ENCODE measurements around the gene NFIA. TPM values are rescaled to one million over a fixed set of nuclear protein-coding genes. Genes with fewer than 3 reads are reported as not detected.

Gene NFIA
- total RNA-seq, 1 donor from 2014 or later, result 97.6 TPM

GRCh38 chr1:61138305-61138704 lies 55.9 kb downstream of the NFIA start:
- intact Hi-C loops (cut with DNase I), result no loop called here

DNA sequence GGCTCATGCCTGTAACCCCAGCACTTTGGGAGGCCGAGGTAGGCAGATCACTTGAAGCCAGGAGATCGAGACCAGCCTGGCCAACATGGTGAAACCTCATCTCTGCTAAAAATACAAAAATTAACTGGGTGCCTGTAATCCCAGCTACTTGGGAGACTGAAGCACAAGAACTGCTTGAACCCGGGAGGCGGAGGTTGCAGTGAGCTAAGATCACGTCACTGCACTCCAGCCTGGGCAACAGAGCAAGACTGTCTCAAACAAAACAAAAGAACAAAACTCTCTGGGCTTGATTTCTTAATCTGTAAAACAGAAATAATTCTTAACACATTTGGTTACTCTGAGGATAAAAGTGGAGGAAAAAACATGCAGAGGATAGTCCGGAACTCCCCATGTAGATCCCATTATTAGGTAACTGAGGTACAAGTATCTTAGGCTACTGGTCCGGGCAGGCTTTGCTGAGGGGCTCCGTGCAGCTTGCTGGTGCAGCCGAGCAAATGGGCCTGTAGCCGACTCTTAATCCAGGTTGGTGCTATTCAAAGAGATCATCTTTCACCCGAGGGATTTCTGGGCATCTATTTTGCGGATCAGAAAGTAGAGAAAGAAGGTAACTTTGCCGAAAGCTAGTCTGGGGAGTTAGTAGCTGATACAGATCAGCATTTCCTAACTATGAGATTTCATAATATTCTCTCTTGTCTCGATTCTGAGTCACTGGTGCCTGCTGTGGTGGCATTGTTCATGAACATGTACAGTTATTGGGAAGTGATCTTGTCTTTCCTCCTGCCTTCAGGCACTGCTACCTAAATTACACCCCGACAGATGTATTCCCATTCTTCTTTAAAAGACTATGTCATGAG lies 56.8 kb downstream of the NFIA start:
- DNase-seq (ENCODE audit: missing footprints) (peak; percentile 58), ATAC-seq (no peak)
- intact Hi-C loops (cut with DNase I), result no loop called here

More at GRCh38 chr1:61138305-61138704, 55.9 kb downstream of the NFIA start:
- DNase-seq (ENCODE audit: missing footprints) (no peak), ATAC-seq (no peak)

DNA sequence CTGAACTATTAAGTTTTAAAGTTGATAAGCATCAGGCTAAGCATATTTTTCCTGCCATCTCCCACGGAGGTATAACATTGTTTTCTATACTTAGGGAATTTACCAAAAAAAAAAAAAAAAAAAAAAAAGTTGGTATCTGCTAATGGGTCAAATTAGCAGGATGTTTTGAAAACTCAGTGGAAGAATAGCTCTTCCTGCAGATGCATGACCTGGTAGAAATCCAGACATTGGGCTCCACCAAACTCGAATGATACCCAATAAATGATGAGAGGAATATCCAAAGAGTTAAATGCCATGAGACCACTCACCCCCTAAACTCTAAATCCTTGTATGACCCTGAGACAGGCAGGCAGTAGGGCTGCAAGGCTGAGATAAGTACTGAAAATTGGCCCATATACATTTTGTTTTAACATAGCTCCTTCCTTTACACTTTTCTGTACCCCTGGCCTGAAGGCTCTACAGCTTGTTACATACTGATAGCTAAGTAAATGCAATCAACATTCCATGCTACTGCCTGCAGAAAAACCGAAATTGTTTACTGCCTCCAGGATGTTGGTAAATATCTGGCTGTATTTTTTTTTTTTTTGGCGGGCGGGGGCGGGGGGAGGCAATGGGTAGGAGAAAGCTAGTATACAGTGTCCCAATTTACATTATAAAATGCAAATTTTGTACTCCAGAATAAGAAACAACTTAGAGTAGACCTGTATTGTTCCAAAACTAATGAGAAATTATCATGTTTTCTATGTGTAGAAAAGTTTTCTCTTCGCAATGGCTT lies 57.6 kb downstream of the NFIA start:
- intact Hi-C loops (cut with DNase I), result no loop called here
- DNase-seq (ENCODE audit: missing footprints) (no peak), ATAC-seq (no peak)

GRCh38 chr1:61140778-61141177 lies 58.4 kb downstream of the NFIA start:
- DNase-seq (ENCODE audit: missing footprints) (no peak), ATAC-seq (no peak)
- intact Hi-C loops (cut with DNase I), result no loop called here

GRCh38 chr1:61141288-61142042 lies 59.1 kb downstream of the NFIA start:
- no peak for DNase-seq (ENCODE audit: missing footprints)
- intact Hi-C loops (cut with DNase I), result no loop called here
- ATAC-seq, result no peak

DNA sequence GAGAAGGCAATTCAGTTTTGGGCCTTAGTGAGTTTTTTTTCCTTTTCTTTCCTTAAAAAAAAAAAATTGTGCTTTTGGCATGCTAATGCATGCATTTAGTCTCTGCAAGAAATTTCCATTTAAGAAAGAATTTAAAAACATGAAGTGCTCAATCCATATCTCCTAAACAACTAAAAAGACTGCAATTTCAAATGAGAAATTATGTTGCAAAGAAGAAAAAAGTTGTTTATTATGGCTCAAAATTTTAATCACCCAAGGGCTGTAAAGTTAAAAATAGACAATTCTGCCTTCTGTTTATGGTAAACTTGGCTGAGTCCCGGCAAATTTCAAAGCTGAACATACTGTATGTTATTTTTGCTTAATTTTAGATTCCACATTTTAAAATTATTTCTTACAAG lies 59.7 kb downstream of the NFIA start:
- ATAC-seq, result no peak
- no peak for DNase-seq (ENCODE audit: missing footprints)
- intact Hi-C loops (cut with DNase I), result no loop called here

DNA sequence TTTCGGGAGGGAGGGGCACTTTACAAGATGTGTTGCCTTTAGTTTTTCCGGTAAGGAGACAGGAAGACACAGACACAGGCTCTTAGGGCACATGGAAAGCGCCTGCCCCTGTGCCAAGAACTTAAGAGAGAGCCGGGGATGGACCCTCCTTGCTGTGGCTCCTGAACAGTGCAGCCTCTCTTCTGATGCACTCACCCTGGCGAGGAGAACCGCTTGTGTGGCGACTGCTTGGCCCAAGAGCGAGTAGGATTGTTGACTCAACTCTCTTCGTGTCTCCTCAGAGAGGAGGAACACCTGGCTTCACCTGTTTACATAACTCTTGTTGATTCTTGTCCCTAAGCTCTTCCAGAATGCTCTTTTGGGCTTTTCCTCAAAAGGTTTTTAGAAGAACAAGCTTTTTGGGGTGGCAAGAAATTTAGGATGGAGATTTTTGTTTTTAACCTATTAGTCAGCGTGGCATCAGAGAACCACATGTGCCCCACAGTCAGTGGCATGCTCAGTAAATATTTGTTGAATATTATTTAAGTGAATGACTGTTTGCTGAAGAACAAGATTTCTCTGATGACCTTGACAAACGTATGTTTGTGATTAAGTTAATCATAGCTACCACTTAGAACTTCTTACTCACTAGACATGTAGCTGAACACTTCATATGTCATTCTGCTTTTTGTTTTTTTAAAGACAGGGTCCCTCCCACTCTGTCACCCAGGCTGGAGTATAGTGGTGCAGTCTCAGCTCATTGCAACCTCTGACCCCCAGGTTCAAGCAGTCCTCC lies 60.6 kb downstream of the NFIA start:
- ATAC-seq, result no peak

DNA sequence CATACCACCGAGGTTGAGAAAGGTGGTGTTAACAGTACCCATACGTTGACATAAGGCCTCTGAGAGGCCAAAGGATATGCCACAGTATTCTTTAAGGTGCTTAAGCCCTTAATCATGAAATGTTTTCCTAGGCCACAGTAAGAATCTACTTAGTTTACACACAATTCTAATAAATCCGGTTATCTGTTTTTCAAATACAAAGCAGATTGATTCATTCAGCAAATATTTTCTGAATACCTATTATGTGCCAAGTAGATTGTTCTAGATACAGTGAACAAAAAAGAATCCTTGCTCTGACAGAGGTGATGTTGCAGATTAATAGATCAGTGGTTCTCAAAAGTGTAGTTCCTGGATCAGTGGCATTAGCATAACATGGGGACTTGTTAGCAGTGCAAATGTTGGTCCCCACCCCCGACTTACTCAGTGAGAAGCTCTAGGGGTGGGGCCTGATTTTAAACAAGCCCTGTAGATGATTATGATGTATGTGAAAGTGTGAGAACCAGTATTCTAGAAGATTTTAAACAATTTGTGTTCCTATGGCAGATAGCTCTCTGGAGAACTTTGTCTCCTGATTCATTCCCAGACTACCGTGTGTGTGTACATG lies 61.6 kb downstream of the NFIA start:
- intact Hi-C loops (cut with DNase I), result no loop called here

More for the DNA sequence above, 60.6 kb downstream of the NFIA start:
- intact Hi-C loops (cut with DNase I), result no loop called here
- no peak for DNase-seq (ENCODE audit: missing footprints)

DNA sequence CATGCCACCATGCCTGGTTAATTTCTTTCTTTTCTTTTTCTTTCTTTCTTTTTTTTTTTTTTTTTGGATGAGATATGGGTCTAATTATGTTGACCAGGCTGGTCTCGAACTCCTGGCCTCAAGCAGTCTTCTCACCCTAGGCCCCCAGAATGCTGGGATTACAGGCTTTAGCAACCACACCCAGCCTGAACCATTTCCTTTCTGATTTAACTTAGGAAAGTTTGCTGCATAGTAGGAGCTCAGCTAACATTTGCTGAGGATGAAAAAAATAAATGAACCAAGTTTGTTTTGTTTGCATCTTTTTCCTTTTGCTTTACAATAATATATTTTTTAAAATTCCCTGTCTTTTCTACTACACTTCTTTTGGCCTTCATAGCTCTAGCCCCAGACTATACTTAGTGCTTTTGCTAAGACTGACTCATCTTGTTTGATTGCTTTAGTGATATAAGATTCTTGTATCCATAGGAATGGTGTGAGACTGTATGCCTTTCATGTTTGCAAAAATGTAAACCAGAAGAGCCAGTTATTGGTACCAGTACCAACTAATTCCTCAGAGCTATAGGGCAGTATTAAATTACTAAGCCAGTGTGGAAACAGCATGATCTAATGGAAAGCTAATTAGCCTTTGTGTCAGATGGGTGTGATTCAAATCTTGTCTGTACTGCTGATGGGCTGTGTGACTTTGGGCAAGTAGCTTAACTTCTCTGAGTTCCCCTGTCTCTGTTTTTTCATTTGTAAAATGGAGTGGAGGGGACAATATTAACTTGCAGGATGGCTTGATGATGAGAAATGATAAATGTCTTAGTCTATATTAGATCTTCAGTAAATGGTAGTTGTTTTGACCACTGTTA lies 66.9 kb downstream of the NFIA start:
- no peak for DNase-seq (ENCODE audit: missing footprints)
- intact Hi-C loops (cut with DNase I), result no loop called here
- ATAC-seq, result no peak

More for the DNA sequence above, 61.6 kb downstream of the NFIA start:
- DNase-seq (ENCODE audit: missing footprints) (no peak), ATAC-seq (no peak)

DNA sequence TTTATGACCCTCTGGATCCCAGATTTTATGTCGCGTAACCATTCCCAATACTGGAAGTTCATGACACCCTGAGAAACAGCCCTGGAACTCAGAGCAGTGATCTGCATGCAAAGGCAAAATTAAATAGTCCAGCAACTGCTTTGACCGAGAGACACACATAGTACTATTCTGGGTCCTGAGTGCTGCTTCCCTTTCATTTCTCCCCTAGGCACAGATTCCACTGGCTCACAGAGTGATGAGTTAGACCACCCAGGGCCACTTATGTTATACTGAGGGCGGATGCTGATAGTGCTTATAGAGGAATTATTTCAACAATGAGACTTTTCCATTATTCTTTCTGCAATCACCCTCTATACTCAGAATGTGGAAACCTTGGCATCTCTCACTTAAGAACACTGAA lies 69.2 kb downstream of the NFIA start:
- intact Hi-C loops (cut with DNase I), result no loop called here
- DNase-seq (ENCODE audit: missing footprints), result no peak
- no peak for ATAC-seq

- DNase-seq (ENCODE audit: missing footprints) (no peak), ATAC-seq (no peak)
- intact Hi-C loops (cut with DNase I), result no loop called here
Measured at GRCh38 chr1:61152066-61152465, 69.7 kb downstream of the NFIA start.

DNA sequence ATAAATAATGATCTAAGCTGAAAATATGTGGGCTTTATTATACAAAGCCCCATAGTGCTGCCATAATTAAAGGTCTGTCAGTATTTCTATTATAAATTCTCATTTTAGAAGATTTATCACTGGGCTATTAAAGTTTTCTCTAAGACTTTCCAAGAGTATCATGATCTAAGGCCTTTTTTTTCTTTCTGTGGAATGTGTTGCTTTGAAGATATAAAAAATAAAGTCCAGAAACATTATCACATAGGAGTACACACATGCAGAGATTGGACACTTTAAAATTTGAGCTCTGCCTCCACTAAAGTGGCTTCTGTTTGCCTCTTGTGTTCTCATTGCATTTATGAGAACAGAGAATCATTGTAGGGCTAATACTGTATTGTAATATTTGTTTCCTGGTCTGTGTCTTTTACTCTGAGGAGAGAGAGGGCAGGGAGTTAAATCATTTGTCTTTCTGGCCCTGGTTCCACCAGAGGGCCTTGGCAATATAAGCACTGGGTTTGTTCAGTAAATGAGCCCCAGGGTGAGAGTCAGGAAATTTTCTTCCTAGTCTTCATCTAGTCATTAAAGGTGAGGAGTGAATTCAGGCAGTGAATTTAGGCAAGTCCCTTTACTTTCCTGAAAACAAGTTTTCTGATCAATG lies 70.2 kb downstream of the NFIA start:
- ATAC-seq, result no peak
- intact Hi-C loops (cut with DNase I), result no loop called here
- no peak for DNase-seq (ENCODE audit: missing footprints)

GRCh38 chr1:61156576-61157467 lies 74.5 kb downstream of the NFIA start:
- intact Hi-C loops (cut with DNase I), result no loop called here
- DNase-seq (ENCODE audit: missing footprints) (no peak), ATAC-seq (peak; percentile 7)

DNA sequence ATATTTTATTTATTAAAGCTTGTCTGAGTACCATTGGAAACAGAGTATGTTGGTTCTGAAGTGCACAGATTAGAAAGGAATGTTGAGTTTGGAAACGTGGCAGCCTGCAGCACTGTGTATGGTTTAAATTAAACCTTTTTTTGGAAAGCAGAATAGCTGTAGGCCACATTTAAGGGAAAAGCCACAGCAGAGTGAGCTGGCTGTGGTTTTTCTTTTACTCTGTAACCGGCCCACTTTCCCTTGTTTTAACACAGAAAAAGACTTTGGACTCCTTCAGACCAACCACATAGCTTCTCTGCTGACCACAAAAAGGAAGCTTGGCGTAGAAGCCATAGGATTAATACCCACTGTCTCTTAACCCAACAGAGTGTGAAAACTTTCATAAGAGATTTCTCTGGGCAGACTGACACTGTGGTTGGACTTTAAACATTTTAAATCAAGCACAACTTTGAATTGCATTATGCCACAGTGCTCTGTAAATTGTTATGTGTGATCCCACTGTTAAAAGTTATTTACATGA lies 75.2 kb downstream of the NFIA start:
- DNase-seq (ENCODE audit: missing footprints), result no peak
- peak; percentile 43 for ATAC-seq
- intact Hi-C loops (cut with DNase I), result no loop called here

- DNase-seq (ENCODE audit: missing footprints), result no peak
- no peak for ATAC-seq
- intact Hi-C loops (cut with DNase I), result no loop called here
Measured at GRCh38 chr1:61158591-61158990, 76.2 kb downstream of the NFIA start.

GRCh38 chr1:61160526-61160925 lies 78.2 kb downstream of the NFIA start:
- DNase-seq (ENCODE audit: missing footprints), result no peak
- ATAC-seq, result no peak
- intact Hi-C loops (cut with DNase I), result no loop called here

Measured in Right ventricle myocardium inferior (tissue), 1 donor.